Measurements from ENCODE around the gene HSPA1L.

GRCh38 chr6:31778193-31778592, 36.9 kb downstream of the HSPA1L start:
- no peak for TF ChIP-seq GATA2 (IDR thresholded peaks at IDR 0.05; ENCODE audit: low read depth, low read length)
- no peak for TF ChIP-seq GATA3 (IDR thresholded peaks at IDR 0.05; ENCODE audit: low read depth, low read length)
